ENCODE results near the gene ACSM2A.
"Not testable (repeated sequence)": the region's sequence is repeated elsewhere in the genome, so short reads cannot be mapped to it uniquely, and the experiment has no call there.

The ACSM2A gene, protein sequence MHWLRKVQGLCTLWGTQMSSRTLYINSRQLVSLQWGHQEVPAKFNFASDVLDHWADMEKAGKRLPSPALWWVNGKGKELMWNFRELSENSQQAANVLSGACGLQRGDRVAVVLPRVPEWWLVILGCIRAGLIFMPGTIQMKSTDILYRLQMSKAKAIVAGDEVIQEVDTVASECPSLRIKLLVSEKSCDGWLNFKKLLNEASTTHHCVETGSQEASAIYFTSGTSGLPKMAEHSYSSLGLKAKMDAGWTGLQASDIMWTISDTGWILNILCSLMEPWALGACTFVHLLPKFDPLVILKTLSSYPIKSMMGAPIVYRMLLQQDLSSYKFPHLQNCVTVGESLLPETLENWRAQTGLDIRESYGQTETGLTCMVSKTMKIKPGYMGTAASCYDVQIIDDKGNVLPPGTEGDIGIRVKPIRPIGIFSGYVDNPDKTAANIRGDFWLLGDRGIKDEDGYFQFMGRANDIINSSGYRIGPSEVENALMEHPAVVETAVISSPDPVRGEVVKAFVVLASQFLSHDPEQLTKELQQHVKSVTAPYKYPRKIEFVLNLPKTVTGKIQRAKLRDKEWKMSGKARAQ

DNA sequence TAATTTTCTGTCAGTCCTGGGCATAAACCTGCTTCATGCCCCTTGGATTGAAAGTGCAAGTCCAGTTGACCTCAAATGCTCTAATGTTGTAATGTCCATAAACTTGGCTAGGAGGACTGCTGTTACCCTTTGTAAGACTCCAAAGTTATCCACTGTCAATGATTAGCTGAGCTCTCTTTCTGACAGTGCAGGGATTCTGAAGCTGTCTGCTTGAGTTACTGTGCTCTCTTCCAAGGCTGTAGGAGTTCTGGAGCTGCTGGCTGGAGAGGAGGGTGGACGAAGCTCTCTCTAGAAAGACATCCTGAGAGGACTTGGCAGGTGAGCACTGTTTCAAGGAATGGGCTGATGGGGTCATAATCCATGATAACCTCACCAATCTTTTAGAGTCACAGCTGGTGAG lies at the start of gene ACSM2A:
TSS of gene ACSM2A (plus strand) at position 158 of the 400 bp plus-strand sequence. CDS start 8,594 bp downstream, outside the sequence.
- H3K27me3 Mint-ChIP-seq, CTCF ChIA-PET, H3K36me3 Mint-ChIP-seq, H3K4me1 Mint-ChIP-seq, H3K27ac Mint-ChIP-seq, DNase-seq, H3K4me3 Mint-ChIP-seq, H3K9me3 Mint-ChIP-seq: not testable (repeated sequence)

DNA sequence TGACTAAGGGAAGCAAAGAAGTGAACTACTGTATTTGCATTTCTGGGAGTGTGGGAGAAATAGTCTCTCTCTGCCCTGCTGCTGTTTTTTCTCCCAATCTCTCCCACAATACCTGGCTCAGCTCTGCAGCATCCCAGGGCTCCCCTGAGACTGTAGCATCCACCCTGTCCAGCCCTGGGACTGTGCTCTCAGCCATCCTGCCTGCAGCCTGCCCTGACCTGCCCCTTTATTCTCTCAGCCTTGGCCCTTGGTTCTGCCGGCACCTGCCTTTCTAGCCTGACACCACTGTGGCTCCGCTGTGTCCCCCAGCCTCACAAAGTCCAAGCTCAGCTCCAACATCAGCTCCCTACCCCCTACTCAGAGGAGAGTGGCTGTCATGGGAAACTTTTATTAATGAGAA lies 48.7 kb upstream of the ACSM2A start:
- Mint-ChIP-seq H3K9me3 (no peaks in the 10 kb centered on the region), H3K4me1 (no peaks in the 10 kb centered on the region), H3K27me3 (peaks cover 4% of the 10 kb centered on the region), H3K27ac (no peak overlapping the region), H3K4me3 (no peak overlapping the region), H3K36me3 (no peaks in the 10 kb centered on the region)
- CTCF ChIA-PET: no interaction called here
- no peak for DNase-seq

DNA sequence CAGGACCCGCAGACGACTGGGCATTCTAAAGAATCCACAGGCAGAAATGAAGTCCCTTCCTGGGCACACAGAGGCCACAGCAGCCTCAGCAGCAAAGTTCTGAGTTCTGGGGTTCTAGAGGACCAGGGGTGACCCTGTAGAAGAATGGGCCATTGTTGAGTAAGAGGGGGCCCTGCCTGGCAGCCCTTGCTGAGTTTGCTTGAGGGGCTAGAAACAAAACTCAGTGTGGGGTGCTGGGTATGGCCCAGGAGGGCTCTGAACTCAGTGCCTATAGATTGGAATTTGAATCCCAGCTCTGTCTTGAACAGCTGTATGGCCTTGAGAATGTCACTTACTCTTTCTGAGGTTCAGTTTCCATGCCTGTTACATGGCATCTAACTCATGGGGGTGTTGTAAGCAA lies 46.7 kb upstream of the ACSM2A start, which contains the start of gene PDILT:
TSS of gene PDILT (minus strand) at position 101 of the 400 bp plus-strand sequence. CDS start 5,437 bp downstream, outside the sequence.
- DNase-seq: no peak
- H3K4me1 Mint-ChIP-seq: no peaks in the 10 kb centered on the region
- H3K27ac Mint-ChIP-seq: no peak within 1 kb of the TSS
- no peaks in the 10 kb centered on the region for H3K36me3 Mint-ChIP-seq
- H3K9me3 Mint-ChIP-seq: no peaks in the 10 kb centered on the region
- H3K27me3 Mint-ChIP-seq: peaks cover 4% of the 10 kb centered on the region
- CTCF ChIA-PET: interaction anchor here (1.0 kb wide), 1 partner anchor 20 kb away, joined by 3 read pairs; no protein-coding TSS in a partner anchor
- H3K4me3 Mint-ChIP-seq: no peak within 1 kb of the TSS

DNA sequence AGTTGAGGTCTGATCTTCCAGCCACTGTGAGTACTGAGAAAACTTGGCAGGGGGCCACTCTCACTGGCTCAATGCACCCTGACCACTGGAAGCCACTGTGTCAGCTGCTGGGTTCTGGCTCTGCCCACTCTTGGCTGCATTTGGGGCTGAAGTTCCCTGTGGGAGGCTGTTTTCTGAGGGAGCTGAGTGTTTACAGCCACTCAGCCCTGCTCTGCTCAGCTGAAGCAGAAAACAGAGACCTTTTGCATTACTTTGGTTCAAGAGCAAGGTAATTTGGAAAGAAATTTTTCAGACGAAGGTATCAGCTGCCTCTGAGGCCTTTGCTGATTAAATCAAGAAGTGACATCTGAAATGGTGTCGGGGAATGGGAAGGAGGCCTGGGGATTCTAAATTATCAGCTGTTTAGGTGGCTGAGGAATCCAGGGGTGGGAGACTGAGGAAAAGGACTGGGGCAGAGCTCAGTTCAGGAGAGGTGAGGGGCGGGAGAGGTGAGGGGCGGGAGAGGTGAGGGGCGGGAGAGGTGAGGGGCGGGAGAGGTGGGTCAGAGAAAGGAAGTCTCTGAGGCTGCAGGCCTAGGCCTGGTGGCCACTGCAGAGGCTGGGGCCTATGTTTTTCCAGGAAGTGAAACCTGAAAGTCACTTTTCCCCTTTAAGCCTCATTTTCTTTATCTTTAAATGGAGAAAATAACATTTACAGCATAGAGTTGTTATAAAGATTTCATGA lies 41.8 kb upstream of the ACSM2A start, which contains the start of gene ACSM5:
TSS of gene ACSM5 (plus strand) at position 137 of the 723 bp plus-strand sequence. CDS start 1,951 bp downstream, outside the sequence.
- Mint-ChIP-seq H3K36me3 (no peaks in the 10 kb centered on the region), H3K9me3 (no peaks in the 10 kb centered on the region), H3K27me3 (peaks cover 5% of the 10 kb centered on the region), H3K4me3 (no peak within 1 kb of the TSS), H3K27ac (no peak within 1 kb of the TSS), H3K4me1 (no peaks in the 10 kb centered on the region)
- CTCF ChIA-PET: no interaction called here
- DNase-seq: no peak

DNA sequence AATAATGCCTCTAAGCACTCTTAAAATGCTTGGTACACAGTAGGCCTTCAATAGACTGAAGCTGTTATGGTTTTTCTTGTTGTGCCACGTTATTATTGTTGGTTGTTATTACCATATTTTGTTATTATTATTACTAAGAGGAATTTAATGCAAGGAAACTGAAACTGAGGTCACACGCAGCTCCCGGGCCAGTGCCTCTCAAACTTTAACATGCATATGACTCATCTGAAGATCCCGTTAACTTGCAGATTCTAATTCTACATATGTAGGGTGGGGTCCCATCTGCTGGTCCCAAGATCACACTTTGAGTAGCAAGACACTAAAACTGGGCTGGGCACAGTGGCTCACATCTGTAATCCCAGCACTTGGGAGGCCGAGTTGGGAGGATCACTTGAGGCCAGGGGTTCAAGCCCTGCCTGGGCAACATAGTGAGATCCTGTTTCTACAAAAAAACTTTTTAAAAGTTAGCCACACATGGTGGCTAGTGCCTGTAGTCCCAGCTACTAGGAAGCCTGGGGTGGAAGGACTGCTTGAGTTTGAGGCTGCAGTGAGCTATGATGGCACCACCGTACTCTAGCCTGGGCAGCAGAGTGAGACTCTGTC lies 41.1 kb upstream of the ACSM2A start:
- H3K36me3 Mint-ChIP-seq: no peaks in the 10 kb centered on the region
- CTCF ChIA-PET: no interaction called here
- no peaks in the 10 kb centered on the region for H3K4me1 Mint-ChIP-seq
- no peak overlapping the region for H3K4me3 Mint-ChIP-seq
- H3K27ac Mint-ChIP-seq: no peak overlapping the region
- no peaks in the 10 kb centered on the region for H3K9me3 Mint-ChIP-seq
- DNase-seq: no peak
- H3K27me3 Mint-ChIP-seq: peaks cover 4% of the 10 kb centered on the region

DNA sequence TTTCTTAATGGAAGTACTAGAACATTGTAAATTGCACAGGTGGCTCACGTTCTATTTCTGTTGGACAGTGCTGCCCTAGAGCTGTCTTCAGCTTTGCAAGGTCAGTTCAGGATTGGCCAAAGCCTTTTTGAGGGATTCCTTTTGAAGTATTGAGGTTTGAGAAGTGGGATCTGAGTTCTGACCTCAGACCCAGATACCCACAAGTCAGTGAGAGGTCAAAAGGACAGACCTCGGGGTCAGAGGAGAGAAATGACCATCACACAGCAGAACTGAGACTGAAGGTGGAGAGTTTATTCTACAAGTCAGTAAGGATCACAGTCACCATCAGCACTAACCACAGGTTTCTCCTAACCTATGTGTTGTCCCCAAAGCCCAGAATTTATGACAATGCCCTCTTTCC lies 40.3 kb upstream of the ACSM2A start:
- H3K36me3 Mint-ChIP-seq: no peaks in the 10 kb centered on the region
- CTCF ChIA-PET: no interaction called here

DNA sequence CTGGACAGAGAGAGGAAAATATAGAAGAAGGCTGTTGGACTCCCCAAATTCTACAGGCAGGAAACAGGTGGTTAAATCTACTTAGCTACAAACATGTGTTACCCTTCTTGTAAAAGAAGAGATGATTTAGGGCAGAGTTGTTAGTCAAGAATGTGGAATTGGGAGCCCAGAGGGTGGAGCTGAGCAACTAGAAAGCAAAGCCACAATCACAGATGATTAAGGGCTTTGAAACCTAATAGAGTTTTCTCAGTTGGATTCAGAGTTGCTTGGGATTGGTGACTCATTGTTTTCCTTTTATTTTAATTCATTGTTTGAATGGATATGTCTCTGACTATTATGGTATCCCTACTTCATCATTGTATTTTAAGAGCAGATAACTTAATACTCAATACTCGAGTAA lies 35.8 kb upstream of the ACSM2A start:
- H3K27me3 Mint-ChIP-seq: peaks cover 4% of the 10 kb centered on the region
- CTCF ChIA-PET: no interaction called here
- no peaks in the 10 kb centered on the region for H3K9me3 Mint-ChIP-seq
- H3K27ac Mint-ChIP-seq: no peak overlapping the region
- no peaks in the 10 kb centered on the region for H3K36me3 Mint-ChIP-seq
- H3K4me3 Mint-ChIP-seq: no peak overlapping the region
- DNase-seq: no peak
- no peaks in the 10 kb centered on the region for H3K4me1 Mint-ChIP-seq

More for the DNA sequence above, 40.3 kb upstream of the ACSM2A start:
- DNase-seq: no peak
- Mint-ChIP-seq H3K27me3 (peaks cover 4% of the 10 kb centered on the region), H3K4me1 (no peaks in the 10 kb centered on the region), H3K4me3 (no peak overlapping the region), H3K27ac (no peak overlapping the region), H3K9me3 (no peaks in the 10 kb centered on the region)

DNA sequence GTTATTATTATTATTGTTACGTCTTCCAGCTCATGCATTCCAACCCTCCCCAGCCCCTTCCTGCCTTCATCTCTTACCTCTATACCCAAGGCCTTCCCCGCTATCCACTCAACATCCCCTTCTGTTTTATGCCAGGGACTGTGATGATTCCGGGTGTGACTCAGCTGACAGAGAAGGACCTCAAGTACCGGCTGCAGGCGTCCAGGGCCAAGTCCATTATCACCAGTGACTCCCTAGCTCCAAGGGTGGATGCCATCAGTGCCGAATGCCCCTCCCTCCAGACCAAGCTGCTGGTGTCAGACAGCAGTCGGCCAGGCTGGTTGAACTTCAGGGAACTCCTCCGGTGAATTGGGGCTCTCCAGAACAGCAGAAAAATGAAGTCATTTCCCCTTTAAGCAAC lies 32.2 kb upstream of the ACSM2A start:
- not testable (repeated sequence) for H3K9me3 Mint-ChIP-seq, H3K4me3 Mint-ChIP-seq, H3K27me3 Mint-ChIP-seq, DNase-seq, H3K4me1 Mint-ChIP-seq, H3K27ac Mint-ChIP-seq, H3K36me3 Mint-ChIP-seq
- CTCF ChIA-PET: interaction anchor here (0.6 kb wide), 1 partner anchor 510 kb away, joined by 3 read pairs; no protein-coding TSS in a partner anchor

DNA sequence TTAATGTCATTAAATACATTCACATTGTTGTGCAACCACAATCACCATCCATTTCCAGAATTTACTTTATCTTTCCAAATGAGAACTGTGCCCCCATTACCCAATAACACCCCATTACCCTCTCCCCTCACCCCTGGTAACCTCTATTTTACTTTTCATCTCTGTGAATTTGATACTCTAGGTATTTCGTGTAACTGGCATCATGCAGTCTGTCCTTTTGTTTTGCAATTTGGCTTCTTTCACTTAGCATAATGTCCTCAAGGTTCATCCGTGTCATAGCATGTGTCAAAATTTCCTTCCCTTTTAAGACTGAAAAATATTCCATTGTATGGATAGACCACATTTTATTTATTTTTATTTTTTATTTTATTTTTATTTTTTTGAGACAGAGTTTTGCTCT lies 29.6 kb upstream of the ACSM2A start:
- H3K9me3 Mint-ChIP-seq, H3K27me3 Mint-ChIP-seq, H3K4me3 Mint-ChIP-seq, DNase-seq, H3K27ac Mint-ChIP-seq, H3K4me1 Mint-ChIP-seq, H3K36me3 Mint-ChIP-seq, CTCF ChIA-PET: not testable (repeated sequence)

DNA sequence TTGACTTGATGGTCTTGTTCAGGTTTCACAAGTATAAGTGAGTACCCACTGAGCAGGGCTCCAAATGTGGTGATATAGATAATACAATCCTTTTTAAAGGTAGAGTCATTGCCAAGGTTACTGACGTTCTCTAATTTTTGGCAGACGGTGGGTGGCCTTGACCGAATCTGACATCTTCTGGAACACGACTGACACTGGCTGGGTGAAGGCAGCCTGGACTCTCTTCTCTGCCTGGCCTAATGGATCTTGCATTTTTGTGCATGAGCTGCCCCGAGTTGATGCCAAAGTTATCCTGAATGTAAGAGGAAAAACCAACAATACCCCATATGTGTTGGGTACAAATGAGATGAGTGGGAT lies 27.6 kb upstream of the ACSM2A start:
- not testable (repeated sequence) for H3K36me3 Mint-ChIP-seq, H3K4me1 Mint-ChIP-seq

DNA sequence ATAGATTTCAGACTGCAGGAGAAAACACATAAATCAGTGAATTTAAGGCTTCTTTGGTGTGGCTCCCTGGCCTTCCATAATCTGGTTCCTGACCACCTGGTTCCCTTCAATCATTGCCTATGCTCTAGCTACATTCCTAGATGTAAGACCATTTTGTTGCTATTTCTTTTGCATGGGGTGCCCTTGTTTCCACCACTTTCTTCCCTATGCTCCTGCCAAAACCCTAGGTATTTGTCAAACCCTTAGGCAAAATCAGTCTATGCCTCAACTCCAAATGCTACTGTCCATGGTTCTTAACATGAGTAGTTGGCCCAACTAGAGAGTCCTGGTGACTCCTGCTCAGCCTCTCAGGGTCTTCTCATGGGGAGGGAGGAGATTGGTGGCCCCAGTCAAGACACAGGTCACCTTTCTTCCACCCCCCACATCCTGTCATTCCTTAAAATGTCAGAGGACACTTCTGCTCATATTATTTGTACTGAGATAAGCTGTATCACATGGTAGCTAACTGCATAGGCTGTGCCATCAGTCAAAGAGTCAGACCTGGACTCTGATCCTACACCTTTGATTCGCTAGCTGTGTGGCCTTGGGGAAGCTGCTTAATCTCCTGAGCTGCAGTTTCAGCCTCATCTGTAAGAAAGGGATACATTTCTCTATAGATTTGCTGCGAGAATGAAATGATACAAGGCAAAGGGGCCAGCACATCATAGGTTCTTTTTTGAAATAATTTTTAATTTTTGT lies 27.0 kb upstream of the ACSM2A start:
- no peak for DNase-seq
- H3K4me1 Mint-ChIP-seq: no peaks in the 10 kb centered on the region
- H3K36me3 Mint-ChIP-seq: no peaks in the 10 kb centered on the region
- H3K27me3 Mint-ChIP-seq: no peaks in the 10 kb centered on the region
- H3K9me3 Mint-ChIP-seq: no peaks in the 10 kb centered on the region
- CTCF ChIA-PET: no interaction called here
- no peak overlapping the region for H3K4me3 Mint-ChIP-seq
- no peak overlapping the region for H3K27ac Mint-ChIP-seq

More for the DNA sequence above, 27.6 kb upstream of the ACSM2A start:
- H3K4me3 Mint-ChIP-seq, DNase-seq, CTCF ChIA-PET, H3K9me3 Mint-ChIP-seq, H3K27me3 Mint-ChIP-seq, H3K27ac Mint-ChIP-seq: not testable (repeated sequence)

DNA sequence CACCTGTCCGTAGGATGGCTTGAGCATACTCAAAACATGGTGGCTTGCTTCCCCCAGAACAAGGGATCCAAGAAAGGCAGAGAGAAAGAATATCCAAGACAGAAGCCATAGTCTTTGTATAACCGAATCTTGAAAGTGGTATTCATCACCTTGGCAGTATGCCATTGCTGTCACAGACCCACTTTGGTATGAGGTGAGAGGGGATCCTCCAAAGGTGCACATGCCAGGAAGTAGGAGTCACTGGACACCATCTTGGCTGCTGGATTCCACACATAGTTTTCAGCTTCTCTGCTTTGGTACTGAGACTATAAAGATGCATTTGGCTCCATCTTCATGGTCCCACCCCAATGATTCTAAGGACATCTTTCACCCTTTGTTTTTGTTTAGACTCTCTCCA lies 23.9 kb upstream of the ACSM2A start:
- H3K4me1 Mint-ChIP-seq, H3K4me3 Mint-ChIP-seq, H3K9me3 Mint-ChIP-seq, H3K27me3 Mint-ChIP-seq, H3K36me3 Mint-ChIP-seq, CTCF ChIA-PET, H3K27ac Mint-ChIP-seq, DNase-seq: not testable (repeated sequence)

DNA sequence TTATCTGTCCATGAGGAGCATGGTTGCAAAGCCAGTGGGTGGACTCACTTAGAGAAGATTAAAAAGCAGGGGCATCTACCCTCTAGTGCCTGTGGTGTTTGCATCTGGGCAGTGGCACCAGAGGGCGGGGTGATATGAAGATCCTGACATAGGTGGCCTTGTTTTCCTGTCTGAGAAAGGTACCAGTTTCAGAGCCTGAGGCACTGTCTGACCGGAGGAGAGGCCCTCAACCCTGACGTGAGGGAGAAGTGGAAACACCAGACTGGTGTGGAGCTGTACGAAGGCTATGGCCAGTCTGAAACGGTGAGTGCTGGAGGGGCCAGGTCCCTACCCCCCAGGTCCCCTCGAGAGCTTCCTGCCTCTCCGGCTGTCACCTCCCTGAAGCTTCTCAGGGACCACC lies 21.8 kb upstream of the ACSM2A start:
- H3K27me3 Mint-ChIP-seq: not testable (repeated sequence)

DNA sequence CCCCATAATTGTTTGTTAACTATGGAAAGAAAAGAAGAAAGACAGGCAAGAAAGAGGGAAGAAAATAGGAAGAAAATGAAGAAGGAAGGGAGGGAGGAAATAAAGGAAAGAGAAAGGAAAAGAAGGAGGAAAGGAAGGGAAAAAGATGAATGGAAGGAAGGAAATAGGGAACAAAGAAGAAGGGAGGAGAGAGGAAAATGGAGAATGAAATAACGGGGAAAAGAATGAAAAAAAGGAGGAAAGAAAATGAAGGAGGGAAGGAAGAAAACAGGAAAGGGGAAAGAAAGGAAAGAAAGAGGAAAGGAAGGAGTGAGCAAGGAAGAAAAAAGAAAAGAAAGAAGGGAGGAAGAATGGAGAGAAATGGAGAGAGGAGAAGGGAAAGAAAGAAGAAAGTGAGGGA lies 20.8 kb upstream of the ACSM2A start:
- H3K9me3 Mint-ChIP-seq, CTCF ChIA-PET, H3K27ac Mint-ChIP-seq: not testable (repeated sequence)

More for the DNA sequence above, 21.8 kb upstream of the ACSM2A start:
- DNase-seq, H3K4me3 Mint-ChIP-seq, H3K36me3 Mint-ChIP-seq, H3K27ac Mint-ChIP-seq, CTCF ChIA-PET, H3K4me1 Mint-ChIP-seq, H3K9me3 Mint-ChIP-seq: not testable (repeated sequence)

More for the DNA sequence above, 20.8 kb upstream of the ACSM2A start:
- not testable (repeated sequence) for H3K27me3 Mint-ChIP-seq, H3K36me3 Mint-ChIP-seq, DNase-seq, H3K4me1 Mint-ChIP-seq, H3K4me3 Mint-ChIP-seq

All from activated naive CD4-positive, alpha-beta T cell treated with anti-CD3 and anti-CD28 coated beads, Interleukin-2, amount 10 ng/mL, durations not matched to agents 7 days and 5 days (primary cell).